ENCODE measurements around the gene NEB.

NEB gene

DNA sequence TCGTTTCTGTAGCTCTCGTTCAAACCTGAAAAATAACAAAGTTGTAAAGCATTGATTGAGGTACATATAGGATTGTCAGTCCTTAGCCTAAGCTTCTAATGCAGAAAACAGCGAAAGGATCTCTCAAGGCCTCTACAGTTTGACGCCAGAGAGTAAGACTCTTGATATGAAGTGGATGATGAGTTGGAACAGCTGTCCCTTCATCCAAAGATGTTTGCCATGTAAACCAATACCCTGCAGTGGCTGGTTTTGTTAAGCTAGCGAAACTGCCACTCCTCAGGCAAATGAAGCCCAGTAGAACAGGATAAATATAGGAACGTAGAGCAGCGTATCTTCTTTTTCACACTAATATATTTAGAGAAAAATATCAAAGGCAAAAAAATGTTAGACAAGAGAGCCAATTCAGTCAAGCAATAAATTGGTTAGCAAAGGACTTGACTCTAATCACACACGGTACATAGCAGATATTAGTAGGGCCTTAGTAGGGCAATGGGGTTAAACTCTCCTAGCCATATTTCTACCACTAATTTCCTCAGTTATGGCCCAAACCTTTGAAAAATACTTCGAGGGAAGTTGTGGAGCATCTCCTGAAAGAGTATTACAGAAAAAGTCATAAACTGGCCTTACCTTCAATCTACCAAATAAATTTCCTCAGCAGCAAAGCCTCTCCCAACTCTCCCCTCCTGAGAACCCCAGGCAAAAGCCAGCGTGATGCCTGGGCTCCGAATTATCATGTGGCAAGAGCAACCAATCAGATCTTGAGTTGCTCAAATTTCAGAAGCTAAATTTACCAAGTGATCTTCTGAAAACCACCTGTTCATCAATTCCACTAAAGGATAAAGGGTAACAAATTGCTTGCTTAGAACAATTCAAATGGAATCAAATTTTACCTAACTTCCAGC, at the start of gene NEB:
TSS of gene NEB (minus strand) at position 706 of the 902 bp plus-strand sequence. CDS start 1,320 bp downstream, outside the sequence.
- DNase-seq: no peak

GRCh38 chr2:151783133-151783520, 48.9 kb upstream of the NEB start:
- DNase-seq: no peak

GRCh38 chr2:151782378-151783132, 48.3 kb upstream of the NEB start:
- DNase-seq: peak; percentile 93

DNA sequence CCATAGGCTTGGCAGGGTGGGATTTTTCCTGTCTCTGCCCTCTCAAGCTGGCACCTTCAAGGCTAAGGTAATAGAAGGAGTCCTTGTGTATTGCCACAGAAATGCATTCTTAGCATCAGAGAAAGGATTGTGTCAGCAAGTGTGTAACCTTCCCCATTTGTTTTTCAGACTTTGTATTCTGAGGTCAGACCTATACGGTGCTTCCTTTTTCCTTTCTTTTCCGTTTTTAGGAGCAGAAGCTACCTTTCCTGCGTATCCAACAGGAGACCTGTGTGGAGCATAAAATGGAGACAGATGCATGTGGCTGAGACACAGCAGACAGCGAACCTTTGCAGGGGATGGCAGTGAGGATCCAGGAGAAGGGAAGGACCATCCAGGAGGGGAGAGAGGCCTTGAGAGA, 47.4 kb upstream of the NEB start:
- no peak for DNase-seq

GRCh38 chr2:151780938-151781337, 46.7 kb upstream of the NEB start:
- no peak for DNase-seq

DNA sequence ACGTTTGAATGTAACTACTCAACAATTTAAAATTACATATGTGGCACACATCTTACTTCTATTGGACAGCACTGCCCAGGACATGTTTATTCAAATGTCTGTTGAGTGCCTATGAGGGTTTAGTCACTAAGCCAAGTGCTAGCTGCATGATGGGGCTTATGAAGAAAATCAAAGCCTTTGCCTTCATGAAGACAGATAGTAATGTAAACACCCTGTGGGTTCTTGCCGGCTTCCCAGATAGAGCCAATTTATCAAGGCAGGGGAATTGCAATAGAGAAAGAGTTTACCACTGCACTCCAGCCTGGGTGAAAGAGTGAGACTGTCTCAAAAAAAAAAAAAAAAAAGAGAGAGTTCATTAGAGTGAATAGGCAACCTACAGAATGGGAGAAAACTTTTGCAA, 43.7 kb upstream of the NEB start:
- no peak for DNase-seq

GRCh38 chr2:151777487-151777886, 43.2 kb upstream of the NEB start:
- DNase-seq: peak; percentile 56

- peak; percentile 48 for DNase-seq
Measured at GRCh38 chr2:151776367-151776766, 42.1 kb upstream of the NEB start.

DNA sequence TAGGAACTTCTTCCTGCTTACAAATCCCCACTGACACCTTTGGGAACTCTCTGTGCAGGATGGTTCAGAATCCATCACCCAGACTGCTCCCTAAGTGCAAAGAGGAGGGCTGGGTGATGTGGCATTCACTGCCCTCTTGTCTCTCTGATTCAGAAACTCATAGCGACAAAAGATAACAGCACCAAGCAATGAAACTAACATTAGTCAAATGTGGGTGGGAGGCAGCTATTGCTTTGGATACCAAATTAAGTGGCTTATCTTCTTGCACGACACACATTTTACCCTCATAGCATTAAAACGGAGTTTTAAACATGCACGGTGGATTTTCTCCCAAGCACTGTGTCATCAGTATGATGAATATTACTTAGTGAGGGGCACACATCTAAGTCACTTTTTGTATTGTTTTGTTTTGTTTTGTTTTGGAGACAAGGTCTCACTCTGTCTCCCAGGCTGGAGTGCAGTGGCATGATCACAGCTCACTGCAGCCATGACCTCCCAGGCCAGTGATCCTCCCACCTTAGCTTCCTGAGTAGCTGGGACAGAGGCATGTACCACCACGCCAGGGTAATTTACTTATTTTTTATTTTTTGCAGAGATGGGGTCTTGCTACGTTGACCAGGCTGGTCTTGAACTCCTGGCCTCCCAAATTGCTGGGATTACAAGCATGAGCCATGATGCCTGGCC, 40.9 kb upstream of the NEB start:
- peak; percentile 86 for DNase-seq

GRCh38 chr2:151774506-151774905, 40.2 kb upstream of the NEB start:
- DNase-seq: no peak

- no peak for DNase-seq
Measured at GRCh38 chr2:151771599-151772358, 37.5 kb upstream of the NEB start.

GRCh38 chr2:151770995-151771394, 36.7 kb upstream of the NEB start:
- DNase-seq: no peak

- DNase-seq: no peak
Measured at GRCh38 chr2:151769606-151770005, 35.3 kb upstream of the NEB start.

GRCh38 chr2:151767536-151767935, 33.3 kb upstream of the NEB start:
- no peak for DNase-seq

GRCh38 chr2:151766437-151767153, 32.3 kb upstream of the NEB start:
- no peak for DNase-seq

DNA sequence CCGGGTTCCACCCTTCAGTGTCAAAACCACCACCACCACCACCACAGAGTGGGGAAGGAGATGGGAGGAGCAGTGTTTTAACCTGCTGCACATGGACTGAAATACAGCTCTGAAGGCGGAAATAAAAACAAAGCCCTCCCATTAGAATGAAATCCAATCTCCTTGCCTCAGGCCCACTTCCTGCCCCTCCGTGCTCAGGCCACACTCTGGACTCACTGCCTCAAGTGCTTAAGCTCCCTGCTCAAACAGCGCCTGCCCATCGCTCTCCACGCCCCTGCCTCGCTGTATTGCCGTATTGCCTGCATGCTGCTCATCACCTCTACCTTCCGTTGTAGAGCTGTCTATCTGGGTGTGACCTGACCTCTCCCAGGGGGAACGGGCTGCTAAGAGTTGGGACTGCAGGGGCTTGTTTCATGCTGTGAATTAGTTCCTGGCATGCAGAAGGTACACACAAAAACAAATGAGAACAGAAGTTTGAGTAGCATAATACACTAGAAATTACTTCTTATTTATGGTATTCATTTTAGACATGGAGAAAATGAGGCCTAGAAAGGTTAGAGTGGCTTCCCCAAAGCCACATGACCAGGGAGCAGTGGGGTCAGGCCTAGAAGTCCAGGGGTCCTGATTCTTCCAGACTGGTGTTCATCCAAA, 31.6 kb upstream of the NEB start:
- DNase-seq: no peak

DNA sequence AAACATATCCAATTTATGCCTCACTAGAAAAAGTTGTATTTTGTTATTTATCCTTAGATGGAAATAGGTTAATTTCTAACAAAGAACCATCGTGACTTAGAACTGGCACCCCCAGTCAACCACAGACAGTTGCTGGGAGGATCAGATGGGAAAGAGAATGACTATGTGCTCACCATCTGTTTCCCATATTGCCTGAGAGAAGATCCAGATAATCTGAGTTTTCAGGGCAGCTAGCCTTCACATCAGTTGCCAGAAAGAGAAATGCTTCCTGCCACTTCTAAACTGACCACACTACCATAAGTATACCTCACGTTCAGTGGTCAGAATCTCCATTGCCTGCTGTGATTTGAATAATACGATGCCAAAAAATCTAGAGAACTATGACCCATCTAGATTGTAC, 28.4 kb upstream of the NEB start:
- no peak for DNase-seq

DNA sequence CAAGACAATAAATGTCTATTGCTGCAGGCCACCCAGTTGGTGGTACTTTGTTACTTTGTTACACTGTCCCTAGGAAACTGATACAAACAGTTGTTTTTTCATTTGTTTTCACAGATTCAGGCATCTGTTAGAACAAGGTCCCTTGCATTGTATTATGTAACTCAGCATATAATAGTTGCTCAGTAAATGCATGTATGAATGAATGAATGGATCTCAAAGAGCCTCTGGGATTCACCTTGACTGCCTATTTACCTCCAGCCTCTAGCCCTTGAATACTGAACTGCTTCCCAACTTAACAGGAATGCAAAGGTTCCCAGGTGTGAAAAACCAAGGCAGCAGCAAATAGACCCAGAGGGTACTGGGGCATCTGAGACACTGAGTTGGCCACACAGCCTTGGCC, 27.4 kb upstream of the NEB start:
- no peak for DNase-seq

DNA sequence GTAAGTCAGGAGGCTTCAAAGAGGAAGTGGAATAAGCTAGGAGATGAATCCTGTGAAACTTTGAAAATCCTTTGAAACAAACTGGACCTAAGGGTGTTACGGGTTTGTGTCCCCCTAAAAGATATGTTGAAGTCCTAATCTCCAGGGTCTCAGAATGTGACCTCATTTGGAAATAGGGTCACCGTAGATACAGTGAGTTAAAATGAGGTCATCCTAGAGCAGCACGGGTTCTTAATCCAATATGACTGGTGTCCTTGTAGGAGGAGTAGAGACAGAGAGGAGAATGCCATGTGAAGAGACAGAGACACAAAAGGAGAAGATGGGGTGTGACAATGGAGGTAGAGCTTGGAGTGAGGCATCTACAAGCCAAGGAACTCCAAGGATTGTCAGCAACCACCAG, 26.9 kb upstream of the NEB start:
- no peak for DNase-seq

DNA sequence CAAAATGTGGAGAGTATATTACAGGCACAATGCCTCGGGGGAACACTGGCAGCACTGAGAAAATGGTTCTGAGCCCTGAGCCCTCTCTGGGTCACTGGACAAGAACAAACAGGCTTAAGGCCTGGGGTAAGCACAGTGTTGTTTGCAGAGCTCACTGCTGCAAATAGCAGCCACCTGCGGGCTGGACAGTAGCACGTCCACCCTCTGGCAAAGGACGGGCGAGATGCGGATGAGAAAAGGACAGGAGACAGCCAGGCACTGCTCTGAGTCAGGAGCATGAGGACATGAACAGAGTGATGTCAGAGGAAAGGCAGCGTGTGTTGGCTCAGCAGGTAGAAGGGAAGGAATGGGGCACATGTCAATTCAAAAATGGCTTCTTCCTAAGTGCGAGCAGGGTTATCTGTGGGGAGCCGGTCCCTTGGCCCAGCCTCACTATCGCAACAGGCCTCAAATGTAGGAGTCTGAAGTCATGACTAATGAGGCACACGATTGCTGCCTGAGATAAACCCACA, 25.9 kb upstream of the NEB start:
- DNase-seq: no peak

GRCh38 chr2:151758744-151759143, 24.5 kb upstream of the NEB start:
- DNase-seq: no peak

All from hematopoietic multipotent progenitor cell treated with erythropoietin and hydrocortisone succinate and interleukin-3 and kit ligand, for 6 days (in vitro differentiated cells).